ENCODE results near the gene GSTM2.
A peak's percentile ranks its signal among the peaks of the same experiment; 100 is the strongest.

The GSTM2 gene

DNA sequence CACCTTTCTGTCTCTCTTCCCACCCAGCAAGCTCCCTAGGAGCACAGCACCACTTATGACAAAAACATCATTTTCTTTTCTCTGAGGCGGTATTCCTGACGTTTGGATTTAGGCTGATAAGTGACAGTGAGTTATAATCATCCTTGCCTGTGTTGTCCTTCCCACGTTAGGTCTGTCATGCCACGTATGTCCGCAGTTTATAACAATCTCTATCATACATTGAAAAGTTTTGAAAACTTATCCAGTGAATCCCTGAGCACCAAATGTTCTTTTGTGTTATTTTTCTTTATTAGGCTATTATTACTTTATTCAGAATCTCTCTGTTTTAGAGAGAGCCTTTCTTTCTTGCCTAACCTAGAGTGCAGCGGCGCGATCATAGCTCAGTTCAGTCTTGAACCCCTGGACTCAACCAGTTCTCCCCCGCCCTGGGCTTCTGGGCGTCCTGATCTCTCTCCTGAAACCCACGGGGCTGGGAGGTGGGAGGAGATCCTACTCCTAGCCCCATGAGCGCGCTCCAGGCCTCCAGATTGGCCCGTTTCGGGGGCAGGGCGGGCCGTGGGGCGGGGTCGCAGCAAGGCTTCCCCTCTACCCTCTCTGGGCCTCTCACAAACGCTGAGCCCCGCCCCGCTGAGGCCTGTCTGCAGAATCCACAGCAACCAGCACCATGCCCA lies at the start of gene GSTM2:
Gene GSTM2 (plus strand): TSS at position 606 of the 671 bp plus-strand sequence. CDS start 59 bp downstream, at position 665.
- DNase-seq, result no peak

DNA sequence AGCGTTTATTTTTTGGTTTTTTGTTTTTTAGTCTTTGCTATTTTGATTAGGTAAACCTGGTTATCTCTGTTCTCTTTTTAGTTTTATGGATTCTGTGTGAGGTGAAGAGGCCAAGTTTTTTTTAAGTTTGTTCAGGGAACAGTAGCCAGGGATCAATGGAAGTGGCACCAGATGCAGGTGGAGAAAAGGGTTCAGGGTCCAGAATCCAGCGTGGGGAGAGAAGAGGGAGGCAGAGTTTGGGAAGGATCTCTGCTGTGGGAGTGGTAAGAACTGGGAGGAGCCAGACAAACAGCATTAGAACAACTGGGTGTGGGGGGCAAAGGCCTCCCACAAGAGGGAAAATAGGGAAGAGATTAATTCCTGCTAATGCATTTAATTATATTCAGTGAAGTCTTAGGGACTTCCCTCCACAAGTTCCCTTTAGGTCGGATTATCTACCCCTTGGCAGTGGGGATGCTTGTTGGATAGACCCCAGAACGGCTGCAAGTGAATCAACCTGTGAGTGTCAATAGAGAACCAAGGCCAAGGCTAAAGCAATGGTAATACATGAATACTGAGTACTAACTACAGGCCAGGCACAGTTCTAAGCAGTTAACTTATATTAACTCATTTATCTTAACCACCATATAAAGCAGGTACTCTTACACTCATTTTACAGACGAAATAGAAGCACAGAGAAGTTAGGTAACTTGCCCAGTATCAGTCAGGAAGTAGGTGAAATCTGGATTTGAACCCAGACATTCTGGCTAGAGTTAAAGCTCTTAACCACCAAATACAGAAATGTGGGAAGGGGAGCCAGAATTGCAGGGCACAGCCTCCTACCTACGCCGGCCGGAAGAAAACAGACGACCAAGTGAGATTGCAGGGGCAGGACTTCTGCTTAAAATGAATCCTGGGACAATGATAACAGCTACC lies 48.9 kb upstream of the GSTM2 start:
- DNase-seq, result no peak

DNA sequence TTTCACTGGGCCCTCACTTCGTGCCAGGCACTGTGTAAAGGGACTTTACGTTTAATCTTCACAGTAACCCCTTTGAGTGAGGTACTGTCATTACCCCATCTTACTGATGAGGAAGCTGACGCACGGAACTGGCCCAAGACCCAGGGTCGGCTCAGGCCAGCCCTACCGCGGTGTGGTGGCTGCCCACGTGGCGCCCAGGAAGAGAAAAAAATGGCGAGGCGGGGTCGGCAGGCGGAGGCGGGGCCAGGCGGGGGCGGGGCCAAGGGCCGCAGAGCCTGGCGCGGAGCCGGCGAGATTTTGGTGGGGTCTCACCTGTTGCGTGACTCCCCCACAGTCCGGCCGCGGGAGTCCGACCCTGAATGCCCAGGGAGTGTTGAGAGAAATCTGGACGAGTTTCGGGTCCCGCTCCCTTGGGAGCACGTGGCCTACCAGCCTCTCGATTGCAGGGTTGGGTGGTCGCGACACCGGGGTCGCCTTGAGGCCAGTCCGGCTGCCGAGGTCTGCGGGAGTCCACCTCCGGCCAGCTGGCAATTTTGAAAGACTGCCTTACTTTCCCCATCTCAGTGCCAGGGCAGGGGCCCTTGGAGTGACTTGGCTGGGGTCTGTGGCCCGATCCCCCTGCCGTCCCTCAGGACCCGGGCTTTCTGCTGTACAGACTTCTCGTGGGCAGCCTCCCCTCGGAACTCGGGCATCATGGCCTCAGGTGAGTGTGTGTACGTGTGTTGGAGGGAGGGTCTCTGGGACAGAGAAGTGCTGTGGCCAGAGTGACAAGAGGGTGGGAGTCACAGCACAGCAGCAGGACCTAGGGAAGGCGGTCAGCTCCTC lies 48.1 kb upstream of the GSTM2 start, which contains the start of the genes AMPD2 and GNAT2:
Gene AMPD2 (plus strand): TSS at position 262 of the 825 bp plus-strand sequence. CDS start 1,339 bp downstream, outside the sequence.
Gene GNAT2 (minus strand): TSS at position 41 of the 825 bp plus-strand sequence. CDS start 6,746 bp downstream, outside the sequence.
- no peak for DNase-seq

DNA sequence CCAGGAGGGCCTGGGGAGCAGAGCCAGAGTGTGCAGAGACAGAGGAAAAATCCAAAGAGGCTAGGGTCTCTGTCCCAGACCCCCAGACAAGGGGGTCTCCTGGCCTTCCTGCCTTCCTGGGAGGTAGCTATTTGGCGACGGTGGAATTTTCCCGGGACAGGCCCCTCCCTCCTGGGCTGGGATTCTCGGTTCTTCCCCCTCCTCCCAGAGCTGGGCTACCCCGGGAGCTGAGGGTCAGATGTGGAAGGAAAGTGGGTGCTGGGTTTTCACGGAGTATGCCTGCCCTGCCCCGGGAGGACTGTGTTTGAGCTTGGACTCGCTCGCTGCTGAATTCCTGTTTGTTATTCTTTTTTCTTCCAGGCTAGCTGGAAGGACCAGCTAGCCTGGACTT lies 47.5 kb upstream of the GSTM2 start:
- DNase-seq, result no peak

DNA sequence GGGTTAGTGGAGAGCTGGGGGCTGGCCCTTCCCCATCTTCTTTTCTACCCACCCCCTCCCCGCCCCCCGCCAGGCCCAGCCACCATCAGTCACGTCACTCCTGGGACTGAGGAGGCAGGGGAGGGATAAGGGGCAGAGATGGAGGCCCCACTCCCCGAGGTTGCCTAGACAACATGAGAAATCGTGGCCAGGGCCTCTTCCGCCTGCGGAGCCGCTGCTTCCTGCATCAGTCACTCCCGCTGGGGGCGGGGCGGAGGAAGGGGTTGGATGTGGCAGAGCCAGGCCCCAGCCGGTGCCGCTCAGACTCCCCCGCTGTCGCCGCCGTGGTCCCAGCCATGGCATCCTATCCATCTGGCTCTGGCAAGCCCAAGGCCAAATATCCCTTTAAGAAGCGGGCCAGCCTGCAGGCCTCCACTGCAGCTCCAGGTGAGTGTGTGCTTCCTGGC lies 47.0 kb upstream of the GSTM2 start:
- peak; percentile 69 for DNase-seq

DNA sequence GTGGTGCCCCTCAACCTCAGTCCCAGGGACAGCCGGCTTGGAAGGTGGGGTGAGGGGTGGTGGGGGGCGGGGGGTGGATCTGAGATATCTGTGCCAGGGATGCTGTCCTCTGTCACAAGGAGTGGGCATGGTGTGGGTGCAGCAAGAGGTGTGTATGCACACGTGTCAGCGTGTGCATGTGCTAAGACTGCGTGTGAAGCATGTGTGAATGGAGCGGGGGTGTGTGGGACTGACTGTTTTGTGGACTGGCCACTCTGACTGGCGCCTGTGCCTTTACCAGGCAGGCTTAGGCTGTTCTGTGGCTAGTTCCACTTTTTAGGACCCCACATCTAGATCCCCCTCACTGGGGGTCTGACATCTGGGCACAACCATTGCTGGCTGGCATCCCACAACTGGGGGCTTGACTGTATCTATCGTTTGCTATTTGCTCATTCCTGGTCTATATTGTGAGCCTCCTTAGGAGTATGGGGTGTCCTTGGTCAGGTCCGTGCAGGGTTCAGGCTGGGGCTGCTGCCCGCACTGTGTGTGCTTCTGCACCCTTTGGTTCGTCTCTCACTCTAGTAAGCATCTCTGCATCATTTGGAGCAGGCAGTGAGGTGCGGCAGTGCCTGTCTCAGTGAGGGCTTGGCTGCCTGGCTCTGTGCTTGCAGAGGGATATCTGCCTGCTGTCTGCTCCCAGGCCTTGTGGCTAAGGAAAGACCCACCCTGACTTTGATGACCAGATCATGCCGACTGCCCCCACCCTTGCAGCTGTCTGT lies 46.3 kb upstream of the GSTM2 start:
- no peak for DNase-seq

DNA sequence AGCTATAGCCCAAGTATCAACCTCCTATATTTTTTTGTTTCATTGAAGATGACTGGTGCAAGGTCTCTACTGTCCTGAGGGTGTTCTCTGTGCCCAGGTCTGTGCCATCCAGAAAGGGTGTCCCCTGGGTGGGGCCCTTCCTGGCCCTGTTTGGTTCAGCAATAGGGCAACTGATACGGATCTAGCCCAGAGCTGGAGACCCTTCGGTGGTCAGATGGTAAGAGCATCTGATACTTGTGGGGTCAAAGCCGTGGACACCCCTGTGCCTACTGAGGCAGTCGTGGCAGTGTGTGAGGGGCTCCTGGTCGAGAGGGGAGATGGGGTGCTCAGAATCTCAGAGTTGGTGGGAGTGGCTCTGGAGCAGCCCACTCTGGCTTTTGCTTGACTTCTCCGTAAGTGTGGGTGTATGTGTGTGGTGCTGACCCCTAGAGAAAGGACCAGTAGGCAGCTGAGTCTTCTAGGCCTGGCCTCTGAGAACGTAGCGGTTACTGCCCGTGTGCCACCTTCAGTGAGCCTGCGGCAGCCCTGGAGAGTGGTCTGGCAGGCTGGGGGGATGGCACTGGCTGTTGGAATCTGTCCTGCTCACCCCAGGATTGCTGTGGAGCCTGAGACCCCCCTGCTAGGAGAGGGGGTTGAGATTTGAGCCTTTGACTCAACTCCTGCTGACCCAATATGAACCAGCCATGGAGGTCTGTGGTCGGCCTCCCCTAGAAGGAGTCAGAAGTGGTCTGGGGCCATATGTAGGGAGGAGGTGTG lies 45.5 kb upstream of the GSTM2 start:
- DNase-seq, result no peak

DNA sequence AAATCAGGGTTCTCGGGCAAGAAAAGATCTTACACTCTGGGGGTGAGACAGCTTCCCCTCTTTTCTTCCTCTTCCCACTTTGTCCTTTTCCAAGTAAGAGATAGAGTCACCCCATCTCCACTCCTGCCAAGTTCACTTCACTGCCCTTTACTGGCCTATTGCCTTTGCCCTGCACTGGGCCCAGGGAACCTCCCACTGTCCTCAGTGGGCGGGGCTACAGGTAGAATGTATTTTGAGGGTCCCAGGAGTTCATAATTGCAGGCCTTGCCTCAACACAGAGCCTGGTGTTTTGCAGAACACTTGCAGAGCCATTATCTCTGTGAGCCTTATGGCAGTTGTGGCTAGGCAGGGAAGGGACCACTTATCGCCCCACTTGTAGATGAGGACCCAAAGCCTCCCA lies 45.0 kb upstream of the GSTM2 start:
- no peak for DNase-seq

DNA sequence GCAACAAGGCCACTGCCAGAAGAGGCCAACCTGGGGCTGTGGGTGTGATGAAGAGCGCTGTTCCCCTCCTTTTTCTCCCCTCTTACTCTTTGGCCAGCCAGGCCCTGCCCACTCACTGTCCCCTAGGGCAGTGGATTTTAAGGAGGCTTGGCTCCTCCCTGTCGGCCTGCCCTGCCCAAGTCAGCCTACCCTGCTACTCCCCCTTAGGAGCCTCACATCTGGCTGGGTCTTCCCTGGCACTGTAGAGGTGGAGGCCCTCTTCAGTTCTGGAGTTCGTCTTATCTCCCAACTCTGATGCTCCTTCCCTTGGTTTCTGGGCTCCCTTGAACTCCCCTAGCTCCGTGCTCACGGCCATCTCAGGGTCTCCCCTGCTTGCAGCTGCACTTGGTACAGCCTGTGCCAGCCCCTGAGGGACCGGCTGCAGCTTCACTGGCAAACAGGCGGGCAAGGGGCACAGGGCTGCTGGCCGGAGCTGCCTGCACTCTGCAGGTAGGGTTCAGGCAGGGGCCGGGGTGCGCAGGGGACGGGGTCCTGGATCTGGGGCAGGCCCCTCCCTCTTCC lies 44.2 kb upstream of the GSTM2 start:
- no peak for DNase-seq

DNA sequence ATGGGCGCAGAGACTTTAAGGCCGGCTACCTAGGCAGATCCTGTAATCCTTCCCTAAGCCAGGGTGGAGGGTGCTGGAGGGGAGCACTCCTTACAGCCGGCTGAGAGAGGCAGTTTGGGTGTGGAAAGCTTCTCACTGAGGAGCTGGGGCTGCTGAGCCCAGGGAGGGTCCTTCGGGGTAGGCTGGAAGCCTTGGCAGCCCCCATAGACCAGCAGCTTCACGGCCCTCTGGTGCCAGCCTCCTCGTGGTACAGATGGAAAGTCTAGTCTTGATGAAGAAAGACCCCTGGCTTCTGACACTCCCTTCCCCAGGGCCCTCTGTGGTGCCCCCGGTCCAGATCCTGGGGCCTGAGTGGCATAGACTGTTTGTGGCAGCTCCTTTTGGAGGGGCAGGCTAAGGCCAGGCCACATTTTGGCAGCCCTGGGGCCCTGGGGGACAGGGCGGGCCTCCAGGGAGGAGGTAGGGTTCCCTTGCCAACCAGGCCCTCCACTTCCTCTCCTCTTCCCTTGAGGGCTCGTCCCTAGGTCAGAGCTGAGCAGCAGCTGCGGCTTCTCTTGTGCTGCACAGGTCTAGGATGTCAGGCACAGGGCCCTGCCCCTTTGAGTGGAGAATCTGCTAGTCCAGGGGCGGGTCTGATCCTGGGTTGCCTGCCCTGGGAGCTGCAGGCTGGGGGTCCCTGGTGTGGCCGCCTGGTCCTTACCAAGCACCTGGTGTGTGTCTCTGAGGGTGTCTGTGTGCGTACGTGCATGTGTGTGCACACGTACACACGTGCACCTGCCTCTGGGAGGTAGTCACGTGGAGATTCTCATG lies 43.5 kb upstream of the GSTM2 start:
- no peak for DNase-seq

DNA sequence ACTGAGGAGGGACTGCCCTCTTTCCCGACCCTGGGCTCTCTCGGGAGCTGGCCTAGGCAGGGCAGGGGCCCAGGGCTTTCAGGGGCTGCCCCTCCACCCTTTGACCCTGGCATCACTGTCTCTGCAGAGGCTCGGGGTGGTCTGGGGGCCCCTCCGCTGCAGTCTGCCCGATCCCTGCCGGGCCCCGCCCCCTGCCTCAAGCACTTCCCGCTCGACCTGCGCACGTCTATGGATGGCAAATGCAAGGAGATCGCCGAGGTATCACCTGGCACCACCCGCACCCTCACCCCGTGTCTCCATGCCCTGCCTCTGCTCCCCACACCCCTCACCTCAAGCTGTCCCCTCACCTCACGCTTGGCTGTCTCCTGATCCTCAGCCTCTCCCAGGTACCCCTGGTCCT lies 42.7 kb upstream of the GSTM2 start:
- no peak for DNase-seq

DNA sequence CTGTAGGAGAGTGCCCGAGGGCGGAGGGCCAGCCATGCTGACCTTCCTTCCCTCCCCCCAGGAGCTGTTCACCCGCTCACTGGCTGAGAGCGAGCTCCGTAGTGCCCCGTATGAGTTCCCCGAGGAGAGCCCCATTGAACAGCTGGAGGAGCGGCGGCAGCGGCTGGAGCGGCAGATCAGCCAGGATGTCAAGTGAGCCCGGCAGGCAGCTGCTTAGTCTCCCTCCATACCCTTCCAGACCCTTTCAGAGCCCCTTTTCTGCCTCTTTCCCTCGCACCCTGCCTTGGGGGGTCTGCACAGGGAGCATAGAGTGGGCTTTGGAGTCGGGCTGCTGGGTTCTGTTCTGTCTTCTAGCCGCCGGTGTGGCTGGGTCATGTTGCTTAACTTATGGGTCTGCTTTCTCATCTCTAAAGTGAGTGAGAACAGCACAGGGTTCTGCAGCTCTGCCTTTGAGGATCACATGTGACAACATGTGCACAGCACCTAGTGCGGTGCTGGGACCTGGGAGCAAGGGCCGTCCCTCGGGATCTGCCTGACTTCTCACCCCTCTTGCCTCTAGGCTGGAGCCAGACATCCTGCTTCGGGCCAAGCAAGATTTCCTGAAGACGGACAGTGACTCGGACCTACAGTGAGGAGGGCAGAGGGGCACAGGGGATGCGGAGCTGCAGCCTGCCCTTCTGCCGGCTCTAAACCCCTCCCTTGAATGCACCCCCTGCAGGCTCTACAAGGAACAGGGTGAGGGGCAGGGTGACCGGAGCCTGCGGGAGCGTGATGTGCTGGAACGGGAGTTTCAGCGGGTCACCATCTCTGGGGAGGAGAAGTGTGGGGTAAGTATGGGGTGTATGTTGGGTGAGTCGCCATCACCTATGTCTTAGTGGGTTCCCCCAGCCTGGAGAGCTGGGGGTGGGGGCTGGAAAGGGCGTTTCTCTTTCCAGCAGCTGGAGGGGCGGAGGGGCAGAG lies 42.0 kb upstream of the GSTM2 start:
- no peak for DNase-seq

DNA sequence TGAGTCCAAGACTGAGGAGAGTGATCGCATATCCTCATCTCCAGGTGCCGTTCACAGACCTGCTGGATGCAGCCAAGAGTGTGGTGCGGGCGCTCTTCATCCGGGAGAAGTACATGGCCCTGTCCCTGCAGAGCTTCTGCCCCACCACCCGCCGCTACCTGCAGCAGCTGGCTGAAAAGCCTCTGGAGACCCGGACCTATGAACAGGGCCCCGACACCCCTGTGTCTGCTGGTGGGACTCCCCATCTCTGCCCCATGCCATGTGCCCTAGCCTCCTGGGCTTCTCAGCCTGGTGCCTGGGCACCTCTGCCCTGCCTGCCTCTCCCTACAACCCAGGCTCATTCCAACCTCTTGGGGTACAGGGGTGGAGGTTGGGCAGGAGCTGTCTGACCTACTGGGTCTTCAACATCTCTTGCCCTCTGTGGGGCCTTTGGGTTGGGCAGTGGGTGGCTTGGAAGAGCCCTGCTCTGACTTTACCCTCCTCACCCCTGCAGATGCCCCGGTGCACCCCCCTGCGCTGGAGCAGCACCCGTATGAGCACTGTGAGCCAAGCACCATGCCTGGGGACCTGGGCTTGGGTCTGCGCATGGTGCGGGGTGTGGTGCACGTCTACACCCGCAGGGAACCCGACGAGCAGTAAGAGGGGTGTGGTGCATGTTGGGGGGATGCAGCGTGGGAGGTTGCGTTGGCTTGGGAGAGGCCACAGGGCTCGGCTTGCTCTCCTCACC lies 41.0 kb upstream of the GSTM2 start:
- DNase-seq, result no peak

DNA sequence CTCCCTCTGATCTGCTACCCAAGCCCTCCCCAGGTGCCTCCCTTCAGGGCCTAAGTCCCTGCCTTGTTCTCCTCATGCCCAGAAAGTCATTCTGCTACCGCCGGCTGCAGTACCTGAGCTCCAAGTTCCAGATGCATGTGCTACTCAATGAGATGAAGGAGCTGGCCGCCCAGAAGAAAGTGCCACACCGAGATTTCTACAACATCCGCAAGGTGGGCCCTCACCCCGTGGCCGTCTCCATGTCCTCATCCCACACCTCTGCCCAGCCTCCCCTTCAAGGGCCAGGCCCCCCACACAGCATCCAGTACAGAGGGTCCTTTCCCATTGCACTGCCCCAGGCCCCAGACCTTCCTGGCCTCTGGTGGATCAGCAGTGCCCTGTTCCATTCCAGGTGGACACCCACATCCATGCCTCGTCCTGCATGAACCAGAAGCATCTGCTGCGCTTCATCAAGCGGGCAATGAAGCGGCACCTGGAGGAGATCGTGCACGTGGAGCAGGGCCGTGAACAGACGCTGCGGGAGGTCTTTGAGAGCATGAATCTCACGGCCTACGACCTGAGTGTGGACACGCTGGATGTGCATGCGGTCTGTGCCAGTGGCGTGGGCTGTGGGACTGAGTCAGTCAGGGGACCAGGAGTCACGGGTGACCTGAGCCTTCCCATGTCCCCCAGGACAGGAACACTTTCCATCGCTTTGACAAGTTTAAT lies 40.0 kb upstream of the GSTM2 start:
- no peak for DNase-seq

DNA sequence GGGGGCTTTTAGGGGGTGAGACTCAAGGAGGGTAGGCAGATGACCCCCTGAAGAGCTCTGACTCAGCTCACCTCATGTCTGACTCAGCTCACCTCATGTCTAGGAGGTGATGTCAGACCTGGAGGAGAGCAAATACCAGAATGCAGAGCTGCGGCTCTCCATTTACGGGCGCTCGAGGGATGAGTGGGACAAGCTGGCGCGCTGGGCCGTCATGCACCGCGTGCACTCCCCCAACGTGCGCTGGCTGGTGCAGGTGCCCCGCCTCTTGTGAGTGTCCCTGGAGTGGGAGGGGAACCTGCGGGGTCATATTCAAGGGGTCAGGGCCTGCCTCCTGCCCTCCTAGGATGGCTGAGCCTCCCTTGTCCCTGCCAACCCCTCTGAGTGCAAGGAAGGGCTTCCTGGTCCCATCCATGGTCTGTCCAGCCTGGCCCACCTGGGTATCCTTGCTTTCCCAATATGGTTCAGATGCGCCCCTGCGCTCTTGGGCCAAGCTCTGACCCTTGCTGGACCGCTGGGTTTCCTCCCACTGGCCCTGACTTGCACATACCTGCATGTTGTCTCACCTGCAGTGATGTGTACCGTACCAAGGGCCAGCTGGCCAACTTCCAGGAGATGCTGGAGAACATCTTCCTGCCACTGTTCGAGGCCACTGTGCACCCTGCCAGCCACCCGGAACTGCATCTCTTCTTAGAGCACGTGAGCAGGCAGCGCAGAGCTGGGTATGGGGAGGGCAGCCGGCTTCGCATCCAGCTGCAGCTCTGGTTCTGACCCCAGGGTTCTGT lies 39.1 kb upstream of the GSTM2 start:
- no peak for DNase-seq

DNA sequence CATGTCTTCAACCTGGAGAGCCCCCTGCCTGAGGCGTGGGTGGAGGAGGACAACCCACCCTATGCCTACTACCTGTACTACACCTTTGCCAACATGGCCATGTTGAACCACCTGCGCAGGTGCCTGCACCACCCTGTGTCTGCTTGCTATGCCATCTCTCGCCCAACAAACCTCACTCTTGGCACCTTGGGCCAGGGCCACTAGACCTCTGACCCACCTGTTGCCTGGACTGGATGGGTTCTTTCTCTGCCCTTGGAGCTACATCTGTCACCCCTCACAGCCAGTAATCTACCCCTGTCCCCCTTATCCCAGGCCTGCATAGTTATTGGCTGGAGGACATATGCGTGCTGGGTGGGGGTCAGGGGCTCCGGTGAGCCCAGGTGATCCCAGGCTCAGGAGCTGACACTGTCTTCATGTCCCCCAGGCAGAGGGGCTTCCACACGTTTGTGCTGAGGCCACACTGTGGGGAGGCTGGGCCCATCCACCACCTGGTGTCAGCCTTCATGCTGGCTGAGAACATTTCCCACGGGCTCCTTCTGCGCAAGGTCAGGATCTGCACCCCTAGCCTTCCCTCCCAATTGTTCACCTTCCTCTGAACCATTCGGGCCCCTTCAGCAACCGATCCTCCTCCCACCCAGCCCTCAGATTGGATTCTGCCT lies 38.4 kb upstream of the GSTM2 start:
- no peak for DNase-seq
